Measurements from ENCODE around the gene ATP13A4.

ATP13A4 gene

GRCh38 chr3:193559100-193559499 is 4.4 kb upstream of the ATP13A4 start:
- TF ChIP-seq, protein P1, sequence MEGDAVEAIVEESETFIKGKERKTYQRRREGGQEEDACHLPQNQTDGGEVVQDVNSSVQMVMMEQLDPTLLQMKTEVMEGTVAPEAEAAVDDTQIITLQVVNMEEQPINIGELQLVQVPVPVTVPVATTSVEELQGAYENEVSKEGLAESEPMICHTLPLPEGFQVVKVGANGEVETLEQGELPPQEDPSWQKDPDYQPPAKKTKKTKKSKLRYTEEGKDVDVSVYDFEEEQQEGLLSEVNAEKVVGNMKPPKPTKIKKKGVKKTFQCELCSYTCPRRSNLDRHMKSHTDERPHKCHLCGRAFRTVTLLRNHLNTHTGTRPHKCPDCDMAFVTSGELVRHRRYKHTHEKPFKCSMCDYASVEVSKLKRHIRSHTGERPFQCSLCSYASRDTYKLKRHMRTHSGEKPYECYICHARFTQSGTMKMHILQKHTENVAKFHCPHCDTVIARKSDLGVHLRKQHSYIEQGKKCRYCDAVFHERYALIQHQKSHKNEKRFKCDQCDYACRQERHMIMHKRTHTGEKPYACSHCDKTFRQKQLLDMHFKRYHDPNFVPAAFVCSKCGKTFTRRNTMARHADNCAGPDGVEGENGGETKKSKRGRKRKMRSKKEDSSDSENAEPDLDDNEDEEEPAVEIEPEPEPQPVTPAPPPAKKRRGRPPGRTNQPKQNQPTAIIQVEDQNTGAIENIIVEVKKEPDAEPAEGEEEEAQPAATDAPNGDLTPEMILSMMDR (conservative IDR thresholded peaks at IDR 0.05): no peak

DNA sequence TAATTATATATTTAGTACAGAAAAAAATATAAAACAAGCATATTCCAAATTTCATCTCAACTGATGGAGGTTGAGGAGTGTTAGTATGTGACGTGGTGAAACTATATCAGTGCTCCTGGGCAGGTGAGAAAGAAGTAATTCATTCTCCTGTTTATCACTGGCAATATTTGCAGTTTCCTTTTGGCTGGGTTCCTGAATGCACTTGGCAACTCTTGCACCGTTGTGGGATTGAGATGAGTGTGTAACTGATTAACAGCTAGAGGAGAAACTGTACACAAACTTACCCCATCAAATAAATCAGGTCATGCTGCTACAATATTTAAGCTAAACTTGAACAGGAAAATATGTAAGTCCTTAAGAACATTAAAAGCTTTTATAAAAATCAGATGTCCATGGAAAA is 2.1 kb upstream of the ATP13A4 start:
- H3K27ac ChIP-seq: no peak overlapping the region
- TF ChIP-seq, protein P1 (conservative IDR thresholded peaks at IDR 0.05): no peak

More at GRCh38 chr3:193559100-193559499, 4.4 kb upstream of the ATP13A4 start:
- no peak overlapping the region for H3K27ac ChIP-seq

- TF ChIP-seq, protein P1 (conservative IDR thresholded peaks at IDR 0.05): no peak
- no peak overlapping the region for H3K27ac ChIP-seq
Measured at GRCh38 chr3:193553586-193553985, 1.1 kb downstream of the ATP13A4 start.

DNA sequence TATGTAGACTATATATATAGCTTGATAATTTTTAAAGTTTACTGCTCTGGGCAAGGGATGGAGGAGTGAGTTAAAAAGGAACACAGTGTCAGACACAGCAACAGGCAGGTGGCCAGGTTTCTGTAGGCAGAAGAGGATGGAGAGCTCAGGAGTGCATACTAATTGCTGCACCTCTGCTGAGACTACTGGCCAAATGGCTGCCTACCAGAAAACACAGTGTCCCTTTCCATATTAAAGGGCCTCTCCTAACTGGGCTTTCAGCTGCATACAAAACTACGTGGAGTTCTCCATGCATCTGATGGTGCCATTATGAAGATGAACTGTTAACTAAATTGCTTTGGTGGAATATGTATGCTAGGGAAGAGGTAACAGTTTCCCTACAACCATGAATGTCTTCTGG is 1.8 kb downstream of the ATP13A4 start:
- TF ChIP-seq, protein P1 (conservative IDR thresholded peaks at IDR 0.05): no peak
- no peak overlapping the region for H3K27ac ChIP-seq

- TF ChIP-seq, protein P1 (conservative IDR thresholded peaks at IDR 0.05): no peak
- H3K27ac ChIP-seq: no peak overlapping the region
Measured at GRCh38 chr3:193548406-193548805, 6.3 kb downstream of the ATP13A4 start.

DNA sequence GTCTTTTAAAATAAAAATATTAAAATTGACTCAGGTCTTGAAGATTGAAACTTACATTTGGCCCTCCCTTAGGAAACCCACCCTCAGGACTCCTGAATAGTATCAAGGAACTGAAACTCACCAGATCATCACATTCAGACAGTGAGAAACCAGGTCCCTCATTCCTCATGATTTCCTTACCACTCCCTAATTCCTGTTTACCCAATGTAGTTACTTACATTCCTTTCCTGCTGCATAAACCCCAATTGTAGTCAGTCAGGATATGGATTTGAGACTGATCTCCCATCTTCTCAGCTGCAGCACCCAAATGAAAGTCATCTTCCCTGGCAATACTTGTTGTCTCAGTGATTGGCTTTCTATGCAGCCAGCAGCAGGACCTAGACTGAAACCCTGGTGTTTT is 8.6 kb downstream of the ATP13A4 start:
- TF ChIP-seq, protein P1 (conservative IDR thresholded peaks at IDR 0.05): no peak
- H3K27ac ChIP-seq: no peak overlapping the region

- TF ChIP-seq, protein P1 (conservative IDR thresholded peaks at IDR 0.05): no peak
Measured at GRCh38 chr3:193545304-193545703, 9.4 kb downstream of the ATP13A4 start.

DNA sequence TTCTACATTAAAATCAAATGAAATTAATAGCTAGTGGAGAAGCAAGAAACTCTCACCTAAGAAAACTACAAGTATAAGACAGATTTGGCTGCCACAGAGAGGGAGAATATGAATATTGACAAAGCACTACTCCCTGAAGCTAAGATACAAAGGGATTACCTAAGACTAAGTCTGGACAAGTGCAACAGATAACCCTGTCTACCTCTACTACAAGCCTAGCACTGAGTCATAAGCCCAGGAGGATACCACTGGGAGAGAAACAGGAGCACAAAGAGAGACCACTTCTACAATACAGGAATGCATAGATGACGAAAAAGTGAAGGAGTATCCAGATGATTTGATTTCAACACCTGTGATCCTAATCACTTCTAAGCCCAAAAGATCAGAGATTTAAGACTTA is 10.4 kb downstream of the ATP13A4 start:
- no peak overlapping the region for H3K27ac ChIP-seq
- TF ChIP-seq, protein P1 (conservative IDR thresholded peaks at IDR 0.05): no peak

More at GRCh38 chr3:193545304-193545703, 9.4 kb downstream of the ATP13A4 start:
- no peak overlapping the region for H3K27ac ChIP-seq

Measured in VCaP (cell line).